Globus pallidus (tissue), 1 donor: ENCODE results near the gene ZNF710.
"Not testable (repeated sequence)": the region's sequence is repeated elsewhere in the genome, so short reads cannot be mapped to it uniquely, and the experiment has no call there.

Source experiments
- DNase-seq: peaks from one replicate; pipeline ENCODE4 v3.0.0-alpha.2; 2015; ENCODE audit warnings: low spot score

Gene ZNF710

GRCh38 chr15:90104551-90104950 is 103.4 kb downstream of the ZNF710 start:
- DNase-seq: no peak

GRCh38 chr15:90105521-90105920 is 104.4 kb downstream of the ZNF710 start:
- no peak for DNase-seq

GRCh38 chr15:90106522-90107117 is 105.5 kb downstream of the ZNF710 start:
- no peak for DNase-seq

- not testable (repeated sequence) for DNase-seq
Measured at GRCh38 chr15:90108038-90108437, 106.9 kb downstream of the ZNF710 start.

GRCh38 chr15:90109163-90109751 is 108.1 kb downstream of the ZNF710 start:
- not testable (repeated sequence) for DNase-seq

GRCh38 chr15:90113166-90113565 is 112.0 kb downstream of the ZNF710 start:
- DNase-seq: no peak

- no peak for DNase-seq
Measured at GRCh38 chr15:90114451-90114901, 113.4 kb downstream of the ZNF710 start.

- no peak for DNase-seq
Measured at GRCh38 chr15:90115783-90116182, 114.7 kb downstream of the ZNF710 start.

- no peak for DNase-seq
Measured at GRCh38 chr15:90119367-90119766, 118.2 kb downstream of the ZNF710 start.

GRCh38 chr15:90121086-90121485 is 120.0 kb downstream of the ZNF710 start:
- DNase-seq: no peak

GRCh38 chr15:90124507-90124906 is 123.4 kb downstream of the ZNF710 start:
- DNase-seq: no peak

- DNase-seq: no peak
Measured at GRCh38 chr15:90126022-90126421, 124.9 kb downstream of the ZNF710 start.

GRCh38 chr15:90126596-90127435 is 125.7 kb downstream of the ZNF710 start:
- no peak for DNase-seq

GRCh38 chr15:90130291-90130690 is 129.2 kb downstream of the ZNF710 start:
- no peak for DNase-seq
